Right lobe of liver (tissue), 4 donors: Measurements from ENCODE around the gene SAMD4A.

Source experiments
- POLR2A ChIP-seq: fragments of 450-650 bp; IDR thresholded peaks from one replicate; pipeline ENCODE4 v1.6.1; 2017; ENCODE audit warnings: antibody characterized with exemption, mild to moderate bottlenecking
- TF ChIP-seq, protein P1 (sequence below), 4 donors: fragments of 200-600 bp in 3 of 4; fragments of 450-650 bp in 1 of 4; IDR thresholded peaks; one replicate each; pipeline versions ENCODE4 v1.5.1 to v1.8.0; 2016 to 2022; ENCODE audit warnings: antibody characterized with exemption in 4 of 4, mild to moderate bottlenecking in 2 of 4
- donor health status: DM: no; HTN: no; CAD: no.
- donor health status: DM: no; HTN: no; CAD: no.
- donor health status: DM: no; HTN: yes; CAD: no.

DNA sequence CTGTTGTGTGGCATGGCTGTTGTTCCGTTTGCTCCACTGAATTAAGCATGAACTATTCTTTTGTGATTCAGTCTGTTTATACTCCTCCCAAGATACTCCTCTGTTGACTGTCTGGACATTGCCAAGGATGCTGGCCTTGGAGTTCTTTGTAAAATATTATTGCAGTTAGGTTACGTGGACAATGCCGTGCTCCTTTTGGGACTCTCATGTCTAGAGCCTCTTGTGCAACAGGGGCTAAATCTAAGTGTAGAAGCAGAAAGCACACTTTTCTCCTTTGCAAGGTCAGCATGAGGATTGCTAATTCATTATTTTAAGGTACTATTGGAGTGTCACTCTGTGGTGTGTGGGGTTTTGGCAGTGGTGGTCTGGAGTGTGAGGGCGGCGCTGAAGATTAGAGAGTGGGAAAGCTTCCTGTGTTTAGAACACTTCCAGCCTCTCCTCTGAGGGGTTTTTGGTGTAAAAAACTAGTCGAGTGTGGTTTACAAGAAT, 125.4 kb downstream of the SAMD4A start:
- no peak for TF ChIP-seq POLR2A
- TF ChIP-seq, protein P1, sequence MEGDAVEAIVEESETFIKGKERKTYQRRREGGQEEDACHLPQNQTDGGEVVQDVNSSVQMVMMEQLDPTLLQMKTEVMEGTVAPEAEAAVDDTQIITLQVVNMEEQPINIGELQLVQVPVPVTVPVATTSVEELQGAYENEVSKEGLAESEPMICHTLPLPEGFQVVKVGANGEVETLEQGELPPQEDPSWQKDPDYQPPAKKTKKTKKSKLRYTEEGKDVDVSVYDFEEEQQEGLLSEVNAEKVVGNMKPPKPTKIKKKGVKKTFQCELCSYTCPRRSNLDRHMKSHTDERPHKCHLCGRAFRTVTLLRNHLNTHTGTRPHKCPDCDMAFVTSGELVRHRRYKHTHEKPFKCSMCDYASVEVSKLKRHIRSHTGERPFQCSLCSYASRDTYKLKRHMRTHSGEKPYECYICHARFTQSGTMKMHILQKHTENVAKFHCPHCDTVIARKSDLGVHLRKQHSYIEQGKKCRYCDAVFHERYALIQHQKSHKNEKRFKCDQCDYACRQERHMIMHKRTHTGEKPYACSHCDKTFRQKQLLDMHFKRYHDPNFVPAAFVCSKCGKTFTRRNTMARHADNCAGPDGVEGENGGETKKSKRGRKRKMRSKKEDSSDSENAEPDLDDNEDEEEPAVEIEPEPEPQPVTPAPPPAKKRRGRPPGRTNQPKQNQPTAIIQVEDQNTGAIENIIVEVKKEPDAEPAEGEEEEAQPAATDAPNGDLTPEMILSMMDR (IDR thresholded peaks at IDR 0.05) = no peak
